Keratinocyte (primary cell): ENCODE measurements around the gene TIMM22. TPM values are rescaled to one million over a fixed set of nuclear protein-coding genes. Genes with fewer than 3 reads are reported as not detected.

ENCODE experiments used
- DNase-seq: peaks from one replicate; pipeline ENCODE4 v3.0.0-alpha.2; 2011; ENCODE audit warnings: low read depth, missing footprints, low spot score
- FAIRE-seq: peaks from 2 replicates; lab custom pipeline; 2011; peaks lifted over from hg19 to GRCh38; lab: Jason Lieb, UNC
- H2AFZ ChIP-seq: 2 replicates; pipeline ENCODE4 v1.6.0; 2012; ENCODE audit warnings: low read length, control low read depth, inconsistent platforms; ENCODE audit not compliant: control insufficient read depth
- H3K27ac ChIP-seq: 2 replicates; pipeline ENCODE4 v1.5.1; 2011; ENCODE audit warnings: low read length; ENCODE audit not compliant: control insufficient read depth, insufficient read depth
- H3K27me3 ChIP-seq: 3 replicates; pipeline ENCODE4 v1.6.0; 2011; ENCODE audit warnings: low read length; ENCODE audit not compliant: control insufficient read depth, insufficient read depth; ENCODE audit errors: extremely low read depth
- H3K36me3 ChIP-seq, 2 experiments: 2 replicates in 1 of 2; 3 replicates in 1 of 2; pipeline ENCODE4 v1.5.1; 2011; ENCODE audit warnings: low read length in 2 of 2, mild to moderate bottlenecking in 1 of 2; ENCODE audit not compliant: control insufficient read depth in 2 of 2, insufficient read depth in 2 of 2; ENCODE audit errors: extremely low read depth in 1 of 2
- H3K4me1 ChIP-seq: 3 replicates; pipeline ENCODE4 v1.5.1; 2011; ENCODE audit warnings: low read length; ENCODE audit not compliant: control insufficient read depth, insufficient read depth; ENCODE audit errors: extremely low read depth
- H3K4me2 ChIP-seq: 3 replicates; pipeline ENCODE4 v1.6.0; 2011; ENCODE audit warnings: low read depth, low read length; ENCODE audit not compliant: control insufficient read depth, insufficient read depth; ENCODE audit errors: extremely low read depth
- H3K4me3 ChIP-seq, 3 experiments: fragments of 200-600 bp in 1 of 3; sonication (generic) in 1 of 3; 2 replicates in 2 of 3; 3 replicates in 1 of 3; pipeline ENCODE4 v1.5.1; 2011 to 2016; ENCODE audit warnings: low read length in 3 of 3, mild to moderate bottlenecking in 3 of 3, control low read depth in 2 of 3, inconsistent platforms in 1 of 3, low read depth in 1 of 3, mixed read lengths in 1 of 3, mixed run types in 1 of 3, moderate library complexity in 1 of 3; ENCODE audit not compliant: control insufficient read depth in 2 of 3, insufficient read depth in 2 of 3; ENCODE audit errors: extremely low read depth in 1 of 3
- H3K79me2 ChIP-seq: 2 replicates; pipeline ENCODE4 v1.6.0; 2012; ENCODE audit warnings: low read length; ENCODE audit not compliant: control insufficient read depth, insufficient read depth
- H3K9ac ChIP-seq: 3 replicates; pipeline ENCODE4 v1.6.0; 2011; ENCODE audit warnings: low read length; ENCODE audit not compliant: control insufficient read depth, insufficient read depth; ENCODE audit errors: extremely low read depth
- H3K9me1 ChIP-seq: 3 replicates; pipeline ENCODE4 v1.6.0; 2011; ENCODE audit warnings: low read length; ENCODE audit not compliant: control insufficient read depth, insufficient read depth; ENCODE audit errors: extremely low read depth
- H3K9me3 ChIP-seq: 2 replicates; pipeline ENCODE4 v1.5.1; 2012; ENCODE audit warnings: low read depth, low read length; ENCODE audit not compliant: control insufficient read depth
- H4K20me1 ChIP-seq: 3 replicates; pipeline ENCODE4 v1.6.0; 2011; ENCODE audit warnings: low read length; ENCODE audit not compliant: control insufficient read depth, insufficient read depth; ENCODE audit errors: extremely low read depth
- CTCF ChIP-seq, 3 experiments: IDR thresholded peaks in 1 of 3; conservative IDR thresholded peaks in 1 of 3; optimal IDR thresholded peaks in 1 of 3; 2 replicates in 2 of 3; 3 replicates in 1 of 3; pipeline versions ENCODE3 to v1.5.1; 2011; ENCODE audit warnings: low read length in 3 of 3, mild to moderate bottlenecking in 3 of 3, moderate library complexity in 2 of 3, control low read depth in 1 of 3, inconsistent platforms in 1 of 3; ENCODE audit not compliant: insufficient read depth in 2 of 3; ENCODE audit errors: extremely low read depth in 1 of 3
- EZH2 ChIP-seq: IDR thresholded peaks from one replicate; pipeline ENCODE4 v1.6.1; 2012; ENCODE audit warnings: inconsistent platforms, mild to moderate bottlenecking, low read length, moderate library complexity
- dilution Hi-C: fragments of 300-500 bp; cut with MboI; formaldehyde crosslinking; loops from one replicate; pipeline ENCODE4 v1.7.0; 2020; ENCODE audit warnings: low sequenced_read_pairs; ENCODE audit not compliant: extremely low pct_ligation_motif_present
- polyA plus RNA-seq, 5 experiments: library from polyadenylated mRNA; depleted of rRNA in 3 of 5; stranded (reverse) in 3 of 5; stranded (forward) in 1 of 5; unstranded in 1 of 5; fragments of >200 nt; gene quantifications; 1 replicate in 1 of 5; 2 replicates in 3 of 5; 3 replicates in 1 of 5; pipeline versions ENCODE4 v1.2.1 to v1.2.3, GENCODE V29; 2011 to 2012; ENCODE audit warnings: missing spikeins in 2 of 5, low read depth in 1 of 5, low replicate concordance in 1 of 5

The TIMM22 gene
- polyA plus RNA-seq, 1 donor (not counting 4 experiments of a cell fraction or from before 2014, with no cell fraction given) = 14.4 TPM

GRCh38 chr17:1024076-1024475, 27.1 kb downstream of the TIMM22 start:
- dilution Hi-C loops = no loop called here
- Histone ChIP-seq H3K9me3 (no peaks in the 10 kb centered on the region), H3K79me2 (no peaks in the 10 kb centered on the region), H3K4me3 (no peak overlapping the region), H3K36me3 (no peaks in the 10 kb centered on the region), H3K27ac (no peak overlapping the region), H2AFZ (no peak overlapping the region), H3K9me1 (no peaks in the 10 kb centered on the region), H3K9ac (no peak overlapping the region), H3K27me3 (no peaks in the 10 kb centered on the region), H3K4me2 (no peak overlapping the region), H3K4me1 (no peaks in the 10 kb centered on the region), H4K20me1 (peaks cover under 1% of the 10 kb centered on the region)
- FAIRE-seq (no peak), DNase-seq (no peak)
- no peak for TF ChIP-seq EZH2
- TF ChIP-seq CTCF (optimal IDR thresholded peaks at IDR 0.05 in 1 of 3, IDR thresholded peaks at IDR 0.05 in 1 of 3, conservative IDR thresholded peaks at IDR 0.05 in 1 of 3; ENCODE audit: extremely low read depth in 1 of 3, insufficient read depth in 2 of 3, low read length in 3 of 3) = no peak

GRCh38 chr17:1025733-1026598, 29.0 kb downstream of the TIMM22 start:
- DNase-seq (no peak), FAIRE-seq (no peak)
- no peaks in the 10 kb centered on the region for H3K9me1 ChIP-seq
- no peak overlapping the region for H3K4me3 ChIP-seq
- H2AFZ ChIP-seq = no peak overlapping the region
- no peak overlapping the region for H3K9ac ChIP-seq
- H3K79me2 ChIP-seq = no peaks in the 10 kb centered on the region
- peaks cover 5% of the 10 kb centered on the region for H4K20me1 ChIP-seq
- no peaks in the 10 kb centered on the region for H3K27me3 ChIP-seq
- no peaks in the 10 kb centered on the region for H3K4me1 ChIP-seq
- no peak overlapping the region for H3K4me2 ChIP-seq
- no peaks in the 10 kb centered on the region for H3K36me3 ChIP-seq
- H3K9me3 ChIP-seq = no peaks in the 10 kb centered on the region
- dilution Hi-C loops = no loop called here
- TF ChIP-seq EZH2 (no peak), CTCF (optimal IDR thresholded peaks at IDR 0.05 in 1 of 3, IDR thresholded peaks at IDR 0.05 in 1 of 3, conservative IDR thresholded peaks at IDR 0.05 in 1 of 3; ENCODE audit: extremely low read depth in 1 of 3, insufficient read depth in 2 of 3, low read length in 3 of 3) (no peak)
- no peak overlapping the region for H3K27ac ChIP-seq
